ENCODE measurements around the gene GRIN2A.

Gene GRIN2A

GRCh38 chr16:10110552-10110951 lies 71.7 kb downstream of the GRIN2A start:
- DNase-seq (ENCODE audit: extremely low spot score), result no peak
- no peak for TF ChIP-seq CTCF (IDR thresholded peaks at IDR 0.05; ENCODE audit: control extremely low read depth, extremely low read depth, low read depth, missing control alignments)
- ChIA-PET CTCF (no interaction called here), POLR2A (no interaction called here)

- no peak for TF ChIP-seq CTCF (IDR thresholded peaks at IDR 0.05; ENCODE audit: control extremely low read depth, extremely low read depth, low read depth, missing control alignments)
- ChIA-PET POLR2A (no interaction called here), CTCF (no interaction called here)
- DNase-seq (ENCODE audit: extremely low spot score), result no peak
These were observed 75.1 kb downstream of the GRIN2A start for GRCh38 chr16:10107081-10107480.

GRCh38 chr16:10103700-10104099 lies 78.5 kb downstream of the GRIN2A start:
- ChIA-PET POLR2A (no interaction called here), CTCF (interaction anchor here (0.7 kb wide), 1 partner anchor 10 kb away, joined by 3 read pairs; no protein-coding TSS in a partner anchor)
- DNase-seq (ENCODE audit: extremely low spot score), result no peak
- no peak for TF ChIP-seq CTCF (IDR thresholded peaks at IDR 0.05; ENCODE audit: control extremely low read depth, extremely low read depth, low read depth, missing control alignments)

- POLR2A ChIA-PET, result no interaction called here
- CTCF ChIA-PET, result interaction anchor here (0.7 kb wide), 1 partner anchor 10 kb away, joined by 3 read pairs; no protein-coding TSS in a partner anchor
- no peak for TF ChIP-seq CTCF (IDR thresholded peaks at IDR 0.05; ENCODE audit: control extremely low read depth, extremely low read depth, low read depth, missing control alignments)
- no peak for DNase-seq (ENCODE audit: extremely low spot score)
These were observed 79.1 kb downstream of the GRIN2A start for GRCh38 chr16:10103118-10103517.

GRCh38 chr16:10100829-10101228 lies 81.4 kb downstream of the GRIN2A start:
- no peak for TF ChIP-seq CTCF (IDR thresholded peaks at IDR 0.05; ENCODE audit: control extremely low read depth, extremely low read depth, low read depth, missing control alignments)
- ChIA-PET CTCF (no interaction called here), POLR2A (no interaction called here)
- DNase-seq (ENCODE audit: extremely low spot score), result no peak

- no peak for TF ChIP-seq CTCF (IDR thresholded peaks at IDR 0.05; ENCODE audit: control extremely low read depth, extremely low read depth, low read depth, missing control alignments)
- DNase-seq (ENCODE audit: extremely low spot score), result no peak
- ChIA-PET POLR2A (no interaction called here), CTCF (no interaction called here)
These were observed 83.2 kb downstream of the GRIN2A start for GRCh38 chr16:10098991-10099390.

- no peak for TF ChIP-seq CTCF (IDR thresholded peaks at IDR 0.05; ENCODE audit: control extremely low read depth, extremely low read depth, low read depth, missing control alignments)
- no peak for DNase-seq (ENCODE audit: extremely low spot score)
- POLR2A ChIA-PET, result no interaction called here
- CTCF ChIA-PET, result no interaction called here
These were observed 85.0 kb downstream of the GRIN2A start for GRCh38 chr16:10097271-10097670.
